ENCODE data around the gene CDC42BPB.

DNA sequence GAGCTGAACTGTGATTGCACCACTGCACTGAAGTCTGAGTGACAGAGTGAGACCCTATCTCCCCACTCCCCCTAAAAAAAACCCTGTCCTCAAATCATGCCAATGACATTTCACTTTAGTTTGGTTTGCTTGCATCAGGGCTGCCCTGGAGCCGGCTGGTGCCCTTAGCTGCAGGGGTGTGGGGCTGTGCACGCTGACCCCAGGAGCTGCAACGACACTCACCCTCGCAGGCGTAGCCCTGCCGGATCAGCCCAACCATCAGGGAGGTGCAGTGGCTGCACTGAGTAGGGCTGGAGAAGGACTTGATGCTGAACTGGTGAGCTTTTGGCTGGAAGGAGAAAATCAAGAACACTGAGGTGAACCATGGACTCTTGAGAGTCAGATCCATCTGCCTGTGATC, 105.1 kb downstream of the CDC42BPB start:
- no peak for TF ChIP-seq POLR2A (IDR thresholded peaks at IDR 0.05)
- TF ChIP-seq, protein P1, sequence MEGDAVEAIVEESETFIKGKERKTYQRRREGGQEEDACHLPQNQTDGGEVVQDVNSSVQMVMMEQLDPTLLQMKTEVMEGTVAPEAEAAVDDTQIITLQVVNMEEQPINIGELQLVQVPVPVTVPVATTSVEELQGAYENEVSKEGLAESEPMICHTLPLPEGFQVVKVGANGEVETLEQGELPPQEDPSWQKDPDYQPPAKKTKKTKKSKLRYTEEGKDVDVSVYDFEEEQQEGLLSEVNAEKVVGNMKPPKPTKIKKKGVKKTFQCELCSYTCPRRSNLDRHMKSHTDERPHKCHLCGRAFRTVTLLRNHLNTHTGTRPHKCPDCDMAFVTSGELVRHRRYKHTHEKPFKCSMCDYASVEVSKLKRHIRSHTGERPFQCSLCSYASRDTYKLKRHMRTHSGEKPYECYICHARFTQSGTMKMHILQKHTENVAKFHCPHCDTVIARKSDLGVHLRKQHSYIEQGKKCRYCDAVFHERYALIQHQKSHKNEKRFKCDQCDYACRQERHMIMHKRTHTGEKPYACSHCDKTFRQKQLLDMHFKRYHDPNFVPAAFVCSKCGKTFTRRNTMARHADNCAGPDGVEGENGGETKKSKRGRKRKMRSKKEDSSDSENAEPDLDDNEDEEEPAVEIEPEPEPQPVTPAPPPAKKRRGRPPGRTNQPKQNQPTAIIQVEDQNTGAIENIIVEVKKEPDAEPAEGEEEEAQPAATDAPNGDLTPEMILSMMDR (IDR thresholded peaks at IDR 0.05), result no peak
